Measurements from ENCODE around the gene GREM2.

GREM2 gene

GRCh38 chr1:240553351-240553750 lies 58.6 kb downstream of the GREM2 start:
- DNase-seq = no peak

GRCh38 chr1:240539769-240540414 lies 72.1 kb downstream of the GREM2 start:
- no peak for DNase-seq

- DNase-seq = no peak
Measured at GRCh38 chr1:240538776-240539430, 73.1 kb downstream of the GREM2 start.

- no peak for DNase-seq
Measured at GRCh38 chr1:240533154-240533780, 78.7 kb downstream of the GREM2 start.

GRCh38 chr1:240528591-240528990 lies 83.4 kb downstream of the GREM2 start:
- no peak for DNase-seq

GRCh38 chr1:240527086-240527485 lies 84.9 kb downstream of the GREM2 start:
- DNase-seq = no peak

- DNase-seq = no peak
Measured at GRCh38 chr1:240526312-240526711, 85.6 kb downstream of the GREM2 start.

- no peak for DNase-seq
Measured at GRCh38 chr1:240524356-240525069, 87.4 kb downstream of the GREM2 start.

GRCh38 chr1:240522122-240522822 lies 89.7 kb downstream of the GREM2 start:
- no peak for DNase-seq

GRCh38 chr1:240517891-240518290 lies 94.1 kb downstream of the GREM2 start:
- no peak for DNase-seq

- no peak for DNase-seq
Measured at GRCh38 chr1:240516069-240516468, 95.9 kb downstream of the GREM2 start.

- DNase-seq = no peak
Measured at GRCh38 chr1:240515505-240515904, 96.5 kb downstream of the GREM2 start.

GRCh38 chr1:240511789-240512188 lies 100.2 kb downstream of the GREM2 start:
- no peak for DNase-seq

- DNase-seq = no peak
Measured at GRCh38 chr1:240508950-240509349, 103.0 kb downstream of the GREM2 start.

- no peak for DNase-seq
Measured at GRCh38 chr1:240508201-240508600, 103.8 kb downstream of the GREM2 start.

- no peak for DNase-seq
Measured at GRCh38 chr1:240506176-240506575, 105.8 kb downstream of the GREM2 start.

GRCh38 chr1:240503558-240503957 lies 108.4 kb downstream of the GREM2 start:
- no peak for DNase-seq

- DNase-seq = no peak
Measured at GRCh38 chr1:240503036-240503435, 108.9 kb downstream of the GREM2 start.

GRCh38 chr1:240501115-240501514 lies 110.8 kb downstream of the GREM2 start:
- DNase-seq = no peak

- DNase-seq = no peak
Measured at GRCh38 chr1:240500647-240501046, 111.3 kb downstream of the GREM2 start.

- no peak for DNase-seq
Measured at GRCh38 chr1:240499012-240499411, 112.9 kb downstream of the GREM2 start.

- no peak for DNase-seq
Measured at GRCh38 chr1:240498335-240498734, 113.6 kb downstream of the GREM2 start.

GRCh38 chr1:240497908-240498307 lies 114.0 kb downstream of the GREM2 start:
- no peak for DNase-seq
